ENCODE results near the gene SV2B. TPM values are rescaled to one million over a fixed set of nuclear protein-coding genes. Genes with fewer than 3 reads are reported as not detected.

The SV2B gene
- total RNA-seq, 2 experiments from 2014 or later, result 0.08 to 0.20 TPM

DNA sequence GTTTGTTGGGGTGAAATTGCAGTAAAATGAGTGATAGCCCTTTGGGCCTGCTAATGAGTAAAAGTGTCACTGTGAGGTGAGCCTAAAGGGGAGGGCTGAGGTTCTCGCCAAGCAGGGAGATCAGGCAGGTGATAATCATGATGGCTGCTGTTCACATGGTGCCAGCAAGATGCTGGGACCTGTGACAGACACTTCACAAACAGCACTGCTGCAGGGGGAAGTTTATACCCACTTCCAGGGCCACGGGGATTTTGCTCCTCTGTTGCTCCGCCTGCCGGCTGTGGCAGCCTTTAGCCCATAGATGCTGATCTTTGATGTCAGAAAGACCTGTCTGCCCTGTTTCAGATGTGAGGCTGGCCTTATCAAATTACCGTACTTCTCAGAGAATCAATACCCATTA is 96.7 kb downstream of the SV2B start:
- H3K27me3 Mint-ChIP-seq, result peaks cover 15% of the 10 kb centered on the region
- H3K4me3 Mint-ChIP-seq, result no peak overlapping the region
- POLR2A ChIA-PET, result no interaction called here
- ATAC-seq (ENCODE audit: low read depth), result no peak
- H3K36me3 Mint-ChIP-seq, result no peaks in the 10 kb centered on the region
- H3K4me1 Mint-ChIP-seq, result no peaks in the 10 kb centered on the region
- H3K27ac Mint-ChIP-seq, result no peak overlapping the region
- no peaks in the 10 kb centered on the region for H3K9me3 Mint-ChIP-seq
- no peak for DNase-seq

DNA sequence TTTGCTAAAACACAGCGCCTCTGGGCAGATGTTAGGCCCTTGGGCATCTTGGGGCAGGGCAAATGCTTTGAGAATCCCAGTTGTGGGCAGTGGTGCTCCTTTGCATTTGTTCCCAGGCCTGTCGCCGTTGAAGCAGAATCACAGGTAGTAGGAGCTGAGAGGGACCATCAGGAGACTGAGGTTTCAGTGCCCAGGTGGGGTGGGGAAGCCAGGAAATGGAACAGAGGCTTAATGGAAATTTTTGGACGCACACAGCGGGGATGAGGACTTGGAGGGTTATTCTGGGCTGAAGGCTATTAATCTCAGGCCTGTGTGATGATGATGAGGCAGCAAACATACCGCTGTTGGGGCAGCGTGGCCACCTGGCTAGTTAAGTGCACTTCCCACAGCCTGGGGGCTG is 99.5 kb downstream of the SV2B start:
- no peak overlapping the region for H3K4me3 Mint-ChIP-seq
- ATAC-seq (ENCODE audit: low read depth) (no peak), DNase-seq (no peak)
- H3K36me3 Mint-ChIP-seq, result no peaks in the 10 kb centered on the region
- H3K9me3 Mint-ChIP-seq, result no peaks in the 10 kb centered on the region
- no peak overlapping the region for H3K27ac Mint-ChIP-seq
- no peaks in the 10 kb centered on the region for H3K4me1 Mint-ChIP-seq
- POLR2A ChIA-PET, result no interaction called here
- peaks cover 6% of the 10 kb centered on the region for H3K27me3 Mint-ChIP-seq

DNA sequence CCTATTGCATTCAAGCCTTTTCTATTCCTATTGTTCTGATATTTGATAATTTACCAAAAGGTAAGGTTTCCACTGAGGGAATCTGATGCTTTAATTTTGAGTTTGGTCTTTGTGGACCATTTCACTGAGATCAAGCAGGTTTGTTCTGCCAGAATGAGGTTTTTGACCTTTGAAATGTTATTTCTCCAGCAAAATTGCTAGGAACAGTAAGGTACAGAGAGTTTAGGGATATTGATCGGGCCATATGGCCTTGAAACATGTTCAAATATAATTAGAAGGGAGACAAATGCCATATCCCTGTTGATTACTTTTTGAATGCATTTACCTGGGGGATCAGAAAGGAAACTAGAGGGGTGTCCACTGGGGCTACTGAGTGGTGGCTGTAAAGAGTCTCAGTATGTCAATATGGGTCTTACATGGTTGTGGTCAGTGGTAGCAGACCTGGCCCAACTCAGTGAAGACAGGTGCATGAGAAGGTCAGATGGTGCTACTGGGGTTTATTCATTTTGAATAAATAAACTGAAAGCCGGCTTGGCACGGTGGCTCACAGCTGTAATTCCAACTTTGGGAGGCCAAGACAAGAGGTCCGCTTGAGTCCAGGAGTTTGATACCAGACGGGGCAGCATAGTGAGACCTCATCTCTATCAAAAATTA is 100.2 kb downstream of the SV2B start:
- POLR2A ChIA-PET, result no interaction called here
- Mint-ChIP-seq H3K9me3 (no peaks in the 10 kb centered on the region), H3K4me3 (no peak overlapping the region)

DNA sequence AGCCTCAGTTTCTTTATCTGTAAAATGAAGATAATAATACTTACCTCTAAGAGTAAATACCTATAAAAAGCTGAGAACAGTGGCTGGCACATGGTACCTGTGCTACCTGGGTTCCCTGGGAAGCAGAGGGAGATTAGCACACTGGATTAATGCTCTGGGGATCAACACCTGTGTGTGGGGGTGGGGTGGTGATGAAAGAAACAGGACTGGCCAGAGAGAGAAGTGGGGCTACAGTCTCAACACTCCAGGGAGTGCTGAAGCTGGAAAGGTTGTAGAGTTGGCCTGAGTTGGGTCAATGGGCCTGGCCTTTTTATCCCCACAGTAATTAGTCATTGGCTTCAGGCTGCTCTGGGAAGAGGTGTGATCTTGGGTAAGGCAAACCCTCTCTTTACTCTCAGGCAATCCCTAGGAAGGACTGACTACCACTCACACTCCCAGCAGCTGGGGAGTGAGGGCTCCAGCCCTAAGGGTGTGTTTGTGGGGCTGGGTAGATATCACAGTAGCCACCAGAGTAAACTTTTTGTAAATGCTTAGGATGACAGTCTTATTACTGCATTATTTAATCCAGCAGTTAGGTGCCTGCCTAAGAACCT is 102.5 kb downstream of the SV2B start:
- Mint-ChIP-seq H3K36me3 (no peaks in the 10 kb centered on the region), H3K4me3 (no peak overlapping the region)
- no peak for DNase-seq

More for the DNA sequence above, 100.2 kb downstream of the SV2B start:
- ATAC-seq (ENCODE audit: low read depth) (no peak), DNase-seq (no peak)
- Mint-ChIP-seq H3K36me3 (no peaks in the 10 kb centered on the region), H3K4me1 (no peaks in the 10 kb centered on the region), H3K27ac (no peak overlapping the region), H3K27me3 (peaks cover 9% of the 10 kb centered on the region)

DNA sequence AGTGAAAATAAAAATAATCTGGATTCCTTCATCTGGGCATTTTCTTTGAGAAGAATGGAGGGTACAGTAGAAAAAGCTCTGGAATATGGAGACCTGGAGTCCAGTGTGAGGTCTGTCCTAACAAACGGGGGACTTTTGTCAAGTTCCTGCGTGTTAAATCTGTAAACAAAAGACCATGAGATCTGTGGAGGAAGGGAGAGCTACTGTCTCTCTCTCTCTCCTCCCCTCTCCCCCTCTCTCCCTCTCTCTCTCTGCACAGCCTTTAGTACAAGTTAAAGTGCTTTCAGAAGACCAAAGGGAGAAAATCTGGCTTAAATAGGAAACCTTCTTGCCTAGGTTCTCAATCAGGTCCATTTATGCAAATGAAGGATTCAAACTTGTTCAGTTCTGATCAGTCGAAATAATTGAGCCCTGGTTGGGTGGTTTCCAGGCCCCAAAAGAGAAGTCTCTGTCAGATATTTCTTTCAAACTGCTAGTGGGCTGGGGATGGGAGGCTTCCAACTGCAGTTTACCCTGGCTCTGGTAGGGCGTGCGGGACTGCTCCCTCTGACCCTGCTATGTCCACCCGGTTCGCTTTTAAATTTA is 103.7 kb downstream of the SV2B start:
- H3K27ac Mint-ChIP-seq, result no peak overlapping the region
- ATAC-seq (ENCODE audit: low read depth) (no peak), DNase-seq (no peak)
- POLR2A ChIA-PET, result no interaction called here
- H3K9me3 Mint-ChIP-seq, result no peaks in the 10 kb centered on the region
- no peak overlapping the region for H3K4me3 Mint-ChIP-seq
- peaks cover 18% of the 10 kb centered on the region for H3K27me3 Mint-ChIP-seq
- no peaks in the 10 kb centered on the region for H3K4me1 Mint-ChIP-seq
- H3K36me3 Mint-ChIP-seq, result no peaks in the 10 kb centered on the region

More for the DNA sequence above, 102.5 kb downstream of the SV2B start:
- POLR2A ChIA-PET, result no interaction called here
- Mint-ChIP-seq H3K27ac (no peak overlapping the region), H3K4me1 (no peaks in the 10 kb centered on the region), H3K27me3 (peaks cover 14% of the 10 kb centered on the region), H3K9me3 (no peaks in the 10 kb centered on the region)
- ATAC-seq (ENCODE audit: low read depth), result no peak

DNA sequence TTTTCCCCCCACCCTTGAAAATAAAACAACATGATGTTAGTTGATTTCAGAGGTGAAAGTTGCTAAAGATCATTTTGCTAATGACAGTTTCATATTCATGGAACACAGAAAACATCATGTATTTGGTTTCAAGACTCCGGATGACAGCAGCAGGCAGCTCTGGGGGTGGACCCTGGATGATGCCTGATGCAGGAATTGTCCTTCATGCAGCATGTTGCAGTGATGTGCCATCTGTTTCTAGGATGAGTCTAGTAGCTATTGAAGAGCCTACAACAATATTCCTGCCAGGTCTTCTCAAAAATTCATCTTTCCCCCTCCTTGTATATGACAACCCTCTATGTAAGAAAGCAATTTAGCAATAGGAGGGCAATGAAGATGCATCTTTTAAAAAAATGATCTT is 108.3 kb downstream of the SV2B start:
- H3K27ac Mint-ChIP-seq, result no peak overlapping the region

DNA sequence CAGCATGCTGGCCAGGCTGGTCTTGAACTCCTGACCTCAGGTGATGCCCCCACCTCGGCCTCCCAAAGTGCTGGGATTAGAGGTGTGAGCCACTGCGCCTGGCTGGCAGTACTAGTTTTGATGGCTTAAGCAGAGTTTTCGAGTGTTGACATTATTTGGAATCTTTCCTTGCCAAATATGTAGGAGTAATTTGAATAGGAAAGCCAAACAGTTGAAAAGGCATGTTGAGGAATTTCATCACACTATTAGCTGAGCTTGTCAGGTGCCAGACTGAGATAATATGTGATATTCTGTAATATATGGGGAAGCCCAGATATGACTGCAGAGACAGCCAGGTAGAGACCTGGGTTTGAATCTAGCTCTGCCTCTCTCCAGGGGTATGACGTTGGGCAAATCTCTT is 109.3 kb downstream of the SV2B start:
- POLR2A ChIA-PET, result no interaction called here
- Mint-ChIP-seq H3K27ac (no peak overlapping the region), H3K27me3 (peaks cover 32% of the 10 kb centered on the region), H3K4me1 (no peaks in the 10 kb centered on the region), H3K9me3 (peaks cover 1% of the 10 kb centered on the region), H3K4me3 (no peak overlapping the region), H3K36me3 (no peaks in the 10 kb centered on the region)
- no peak for ATAC-seq (ENCODE audit: low read depth)
- no peak for DNase-seq

More for the DNA sequence above, 108.3 kb downstream of the SV2B start:
- Mint-ChIP-seq H3K9me3 (no peaks in the 10 kb centered on the region), H3K4me3 (no peak overlapping the region), H3K27me3 (peaks cover 32% of the 10 kb centered on the region), H3K36me3 (no peaks in the 10 kb centered on the region), H3K4me1 (no peaks in the 10 kb centered on the region)
- no peak for ATAC-seq (ENCODE audit: low read depth)
- POLR2A ChIA-PET, result no interaction called here
- DNase-seq, result no peak

DNA sequence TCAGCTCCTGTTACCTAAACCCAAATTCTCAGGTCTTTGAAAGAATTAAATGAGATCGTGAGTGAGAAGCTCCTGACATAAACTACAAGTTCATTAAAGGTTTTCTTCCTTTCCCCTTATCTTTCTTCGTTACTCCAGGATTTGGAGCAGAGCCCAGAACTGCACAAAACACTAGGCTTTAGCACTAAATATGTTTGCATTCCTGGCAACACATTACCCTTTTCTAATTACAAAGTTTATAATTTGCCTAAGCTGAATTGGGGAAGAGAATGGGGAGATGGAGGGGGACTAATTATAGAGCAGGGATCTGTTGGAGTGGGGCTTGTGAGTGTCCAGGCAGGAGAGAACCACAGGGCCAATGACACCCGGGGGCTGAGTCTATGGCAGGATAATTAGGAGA is 109.7 kb downstream of the SV2B start:
- Mint-ChIP-seq H3K27ac (no peak overlapping the region), H3K4me3 (no peak overlapping the region), H3K27me3 (peaks cover 33% of the 10 kb centered on the region), H3K36me3 (no peaks in the 10 kb centered on the region), H3K4me1 (no peaks in the 10 kb centered on the region), H3K9me3 (peaks cover 1% of the 10 kb centered on the region)
- ATAC-seq (ENCODE audit: low read depth), result no peak
- no peak for DNase-seq
- POLR2A ChIA-PET, result no interaction called here

DNA sequence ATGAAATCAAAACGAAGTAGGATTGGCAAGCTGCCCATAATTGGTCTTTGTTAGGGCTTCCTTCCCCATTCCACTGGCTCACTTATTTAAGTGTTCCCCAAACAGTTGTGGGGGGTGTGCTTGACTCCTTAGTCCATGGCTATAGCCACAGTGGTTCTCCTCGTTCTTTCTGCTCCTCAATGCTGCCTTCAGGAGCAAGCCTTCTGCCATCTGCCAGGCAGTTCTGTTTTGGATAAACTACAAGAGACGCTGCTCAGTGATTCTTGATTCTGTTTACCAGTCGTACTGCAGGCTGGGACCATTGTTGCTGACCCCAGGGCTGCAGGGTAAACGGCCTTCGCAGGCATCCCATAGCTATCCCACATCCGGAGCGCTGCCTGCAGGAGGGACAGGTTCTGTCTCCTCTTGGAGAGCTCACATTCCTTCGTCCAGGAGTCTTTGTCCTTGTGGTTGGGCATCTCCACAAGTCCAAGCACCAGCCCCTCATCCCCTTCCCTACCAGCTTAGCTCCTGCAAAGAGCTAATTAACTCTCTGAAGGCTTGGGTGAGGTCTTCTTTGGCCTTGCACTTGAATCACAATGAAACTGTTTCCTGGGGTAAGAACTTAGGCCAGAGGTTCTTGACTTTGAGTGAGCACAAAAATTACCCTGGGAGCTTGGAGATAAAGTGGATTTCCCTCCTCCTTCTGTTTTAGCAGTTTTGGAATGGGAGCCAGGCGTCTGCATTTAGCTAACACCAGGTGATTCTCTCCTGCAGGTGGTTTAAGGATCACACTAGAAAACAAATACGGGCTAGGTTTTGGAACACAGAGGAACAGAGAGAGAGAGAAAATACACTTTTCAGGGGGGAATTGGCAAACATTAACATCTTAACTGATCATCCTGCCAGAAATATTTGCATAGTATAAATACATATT is 114.9 kb downstream of the SV2B start:
- ATAC-seq (ENCODE audit: low read depth) (no peak), DNase-seq (no peak)
- Mint-ChIP-seq H3K27ac (no peak overlapping the region), H3K4me3 (no peak overlapping the region), H3K36me3 (no peaks in the 10 kb centered on the region), H3K9me3 (peaks cover 1% of the 10 kb centered on the region), H3K4me1 (no peaks in the 10 kb centered on the region), H3K27me3 (peaks cover 30% of the 10 kb centered on the region)
- POLR2A ChIA-PET, result no interaction called here

DNA sequence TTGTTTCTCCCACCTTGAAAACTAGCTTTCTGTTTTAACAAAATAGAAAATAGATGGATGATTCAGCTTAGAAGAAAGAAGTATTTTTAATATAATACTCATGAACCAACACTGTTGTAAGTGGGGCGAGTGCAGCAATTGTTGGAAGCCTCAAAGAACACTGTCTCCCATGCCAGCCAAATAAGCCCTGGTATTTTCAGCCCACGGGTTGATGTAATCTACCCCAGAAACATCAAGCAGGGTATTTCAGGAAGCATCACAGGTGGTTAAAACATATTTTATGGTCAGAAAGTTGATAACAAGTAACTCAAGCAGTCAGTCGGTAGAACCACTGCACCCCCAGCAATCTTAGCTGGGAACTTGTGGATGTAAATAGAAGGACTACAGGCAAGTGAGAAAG is 115.9 kb downstream of the SV2B start:
- DNase-seq (no peak), ATAC-seq (ENCODE audit: low read depth) (no peak)
- peaks cover 27% of the 10 kb centered on the region for H3K27me3 Mint-ChIP-seq
- H3K9me3 Mint-ChIP-seq, result peaks cover 1% of the 10 kb centered on the region
- POLR2A ChIA-PET, result no interaction called here
- no peaks in the 10 kb centered on the region for H3K36me3 Mint-ChIP-seq
- no peak overlapping the region for H3K27ac Mint-ChIP-seq
- H3K4me3 Mint-ChIP-seq, result no peak overlapping the region
- no peaks in the 10 kb centered on the region for H3K4me1 Mint-ChIP-seq

DNA sequence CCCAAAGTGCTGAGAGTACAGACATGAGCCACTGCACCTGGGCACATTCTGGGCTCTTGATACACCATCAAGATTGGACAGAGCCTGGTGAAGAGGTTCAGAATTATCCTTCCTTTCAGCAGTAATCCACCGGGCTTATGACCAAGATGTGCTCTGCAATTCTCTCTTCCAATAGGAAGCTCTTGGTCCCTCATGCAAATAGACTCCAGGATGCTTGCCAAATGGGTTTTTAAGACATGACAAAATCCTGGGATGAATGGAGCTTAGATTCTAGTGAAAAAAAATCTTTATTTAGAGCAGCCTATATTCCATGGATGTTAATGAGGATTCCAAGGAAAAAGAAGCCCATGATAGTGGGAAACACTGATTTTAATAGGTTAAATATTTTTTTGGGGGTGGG is 119.1 kb downstream of the SV2B start:
- DNase-seq (no peak), ATAC-seq (ENCODE audit: low read depth) (no peak)
- H3K4me1 Mint-ChIP-seq, result no peaks in the 10 kb centered on the region
- POLR2A ChIA-PET, result no interaction called here
- no peaks in the 10 kb centered on the region for H3K9me3 Mint-ChIP-seq
- no peaks in the 10 kb centered on the region for H3K36me3 Mint-ChIP-seq
- peaks cover 25% of the 10 kb centered on the region for H3K27me3 Mint-ChIP-seq
- no peak overlapping the region for H3K27ac Mint-ChIP-seq
- H3K4me3 Mint-ChIP-seq, result no peak overlapping the region

DNA sequence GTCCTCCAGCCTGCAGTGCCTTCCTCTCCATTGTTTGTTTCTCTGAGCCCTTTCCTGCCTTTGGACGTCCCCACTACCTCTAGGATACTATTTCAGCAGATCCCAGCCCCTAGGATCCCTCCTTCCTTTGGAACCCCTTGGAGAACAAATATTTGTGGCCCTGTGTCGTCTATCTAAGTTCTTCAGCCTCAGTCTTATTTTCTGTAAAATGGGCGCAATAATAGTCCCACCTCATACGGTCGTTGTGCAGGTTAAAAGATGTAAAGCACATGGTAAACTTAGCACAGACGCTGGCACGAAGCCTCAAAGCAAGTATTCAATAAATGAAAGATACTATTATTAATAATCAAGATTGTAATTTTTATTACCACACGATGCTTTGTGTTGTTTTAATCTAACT is 122.0 kb downstream of the SV2B start:
- POLR2A ChIA-PET, result no interaction called here
- ATAC-seq (ENCODE audit: low read depth) (no peak), DNase-seq (no peak)
- Mint-ChIP-seq H3K36me3 (no peaks in the 10 kb centered on the region), H3K4me3 (no peak overlapping the region), H3K4me1 (no peaks in the 10 kb centered on the region), H3K27me3 (peaks cover 18% of the 10 kb centered on the region), H3K9me3 (no peaks in the 10 kb centered on the region), H3K27ac (no peak overlapping the region)

DNA sequence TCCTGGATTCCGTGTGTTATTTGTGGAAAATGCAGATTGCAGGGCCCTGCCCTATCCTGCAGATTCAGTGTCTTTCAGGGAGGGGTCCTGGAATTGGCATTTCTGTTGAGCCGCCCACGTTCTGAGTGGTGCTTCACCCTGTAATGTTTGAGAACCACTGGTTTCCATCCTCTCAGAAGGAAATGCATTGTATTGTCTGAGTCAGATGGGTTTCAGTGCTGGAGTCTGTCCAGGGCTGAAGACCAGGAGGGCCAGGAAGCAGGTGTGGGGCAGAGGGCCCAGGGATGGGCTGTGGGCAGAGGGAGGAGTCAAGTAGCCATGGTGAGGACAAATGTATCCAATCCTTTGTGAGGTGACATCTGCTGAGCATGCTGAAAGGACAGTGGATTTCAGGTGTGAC is 123.8 kb downstream of the SV2B start:
- H3K27ac Mint-ChIP-seq, result no peak overlapping the region
- DNase-seq, result no peak
- H3K9me3 Mint-ChIP-seq, result no peaks in the 10 kb centered on the region
- peaks cover 18% of the 10 kb centered on the region for H3K27me3 Mint-ChIP-seq
- no peak for ATAC-seq (ENCODE audit: low read depth)
- H3K36me3 Mint-ChIP-seq, result no peaks in the 10 kb centered on the region
- H3K4me3 Mint-ChIP-seq, result no peak overlapping the region
- POLR2A ChIA-PET, result no interaction called here
- no peaks in the 10 kb centered on the region for H3K4me1 Mint-ChIP-seq
